CD4-positive, alpha-beta T cell (primary cell): ENCODE results near the gene BANF2. TPM values are rescaled to one million over a fixed set of nuclear protein-coding genes. Genes with fewer than 3 reads are reported as not detected.
"Not testable (repeated sequence)": the region's sequence is repeated elsewhere in the genome, so short reads cannot be mapped to it uniquely, and the experiment has no call there.

Source experiments
- ATAC-seq: fragments of 200-7000 bp; cut with Tn5 transposase; one replicate; pipeline ENCODE4 v1.10.0; 2022; ENCODE audit warnings: mild to moderate bottlenecking; ENCODE audit not compliant: poor library complexity
- CTCF ChIA-PET: fragments of 350-600 bp; sonication (Branson Sonifier 250); formaldehyde crosslinking; loops from one replicate; lab custom pipeline; 2021; ENCODE audit warnings: antibody characterized with exemption, inconsistent platforms; lab: Charles Lee
- POLR2A ChIA-PET: fragments of 350-600 bp; sonication (Branson Sonifier 250); formaldehyde crosslinking; loops from one replicate; lab custom pipeline; 2021; ENCODE audit warnings: antibody characterized with exemption, inconsistent platforms; lab: Charles Lee
- DNase-seq, 14 experiments: peaks; one replicate each; pipeline ENCODE4 v3.0.0-alpha.2; 2013 to 2020; ENCODE audit warnings: mixed read lengths in 2 of 14
- H3K27ac ChIP-seq, 2 donors: one replicate each; pipeline versions ENCODE4 v1.5.1 to v1.7.0; 2013; ENCODE audit warnings: low read length in 2 of 2, low read depth in 1 of 2, mild to moderate bottlenecking in 1 of 2
- H3K27me3 ChIP-seq, 2 experiments: 1 replicate in 1 of 2; 2 replicates in 1 of 2; pipeline versions ENCODE4 v1.6.1 to v1.7.0; 2013; ENCODE audit warnings: low read length in 2 of 2, control low read depth in 1 of 2, mild to moderate bottlenecking in 1 of 2, moderate library complexity in 1 of 2; ENCODE audit not compliant: insufficient read depth in 2 of 2, control insufficient read depth in 1 of 2
- H3K36me3 ChIP-seq: one replicate; pipeline ENCODE4 v1.6.1; 2013; ENCODE audit warnings: low read length, control low read depth; ENCODE audit not compliant: insufficient read depth
- H3K4me1 ChIP-seq: one replicate; pipeline ENCODE4 v1.6.1; 2013; ENCODE audit warnings: low read length, control low read depth; ENCODE audit not compliant: insufficient read depth
- H3K4me3 ChIP-seq: one replicate; pipeline ENCODE4 v1.5.1; 2013; ENCODE audit warnings: mild to moderate bottlenecking, low read length, moderate library complexity
- H3K9me3 ChIP-seq, 2 experiments: 1 replicate in 1 of 2; 2 replicates in 1 of 2; pipeline versions ENCODE4 v1.6.1 to v1.7.0; 2013; ENCODE audit warnings: low read length in 2 of 2, mild to moderate bottlenecking in 2 of 2, control low read depth in 1 of 2, moderate library complexity in 1 of 2; ENCODE audit not compliant: control insufficient read depth in 1 of 2, insufficient read depth in 1 of 2
- H3K27ac Mint-ChIP-seq: one replicate; pipeline ENCODE4 v1.8.0; 2020; ENCODE audit warnings: mixed read lengths
- H3K27me3 Mint-ChIP-seq: one replicate; pipeline ENCODE4 v1.8.0; 2021; ENCODE audit warnings: mixed read lengths
- H3K36me3 Mint-ChIP-seq: one replicate; pipeline ENCODE4 v1.8.0; 2021; ENCODE audit warnings: low read depth, mixed read lengths
- H3K4me1 Mint-ChIP-seq: one replicate; pipeline ENCODE4 v1.8.0; 2021; ENCODE audit warnings: low read depth, mixed read lengths
- H3K4me3 Mint-ChIP-seq: one replicate; pipeline ENCODE4 v1.8.0; 2020; ENCODE audit warnings: mild to moderate bottlenecking, mixed read lengths
- H3K9me3 Mint-ChIP-seq: one replicate; pipeline ENCODE4 v1.8.0; 2020; ENCODE audit warnings: mixed read lengths
- intact Hi-C, 2 experiments: fragments of 100-400 bp; cut with DNase I in 1 of 2; cut with micrococcal nuclease in 1 of 2; formaldehyde crosslinking; loops; one replicate each; pipeline versions ENCODE4 v1.15.1 to v1.9.0; 2023 to 2025; cut with DNase I, micrococcal nuclease
- total RNA-seq, 174 experiments: library from RNA in 2 of 174; stranded (reverse) in 2 of 174; gene quantifications; one replicate each; pipeline ENCODE4 v1.2.3 and lab custom pipeline; 2021 to 2026
- TF ChIP-seq, protein P1 (sequence below): fragments of 200-600 bp; IDR thresholded peaks from one replicate; pipeline ENCODE4 v1.8.0; 2022; ENCODE audit warnings: antibody characterized with exemption, mild to moderate bottlenecking

Gene BANF2
- total RNA-seq, 2 experiments from 2014 or later: not detected

DNA sequence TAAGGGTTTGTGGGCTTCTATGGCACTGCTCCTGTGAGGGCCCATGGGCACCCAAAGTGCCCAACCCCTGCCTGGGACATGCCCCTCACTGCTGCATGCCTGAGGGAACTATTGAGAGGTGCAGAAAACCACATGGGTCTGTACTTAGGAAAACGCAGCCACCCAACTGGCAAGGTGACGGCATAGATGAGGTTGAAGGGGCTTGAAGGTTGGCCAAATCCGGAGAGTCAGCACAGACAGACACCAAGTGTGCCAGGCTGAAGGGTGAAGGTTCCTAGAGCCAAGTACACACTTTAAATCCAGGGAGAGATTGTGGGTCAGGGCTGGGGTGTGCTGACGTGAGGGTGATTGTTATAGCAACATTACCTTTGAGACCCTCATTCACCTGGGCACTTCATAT lies 6.2 kb downstream of the BANF2 start:
- CTCF ChIA-PET: no interaction called here
- H3K4me1 ChIP-seq: no peaks in the 10 kb centered on the region

DNA sequence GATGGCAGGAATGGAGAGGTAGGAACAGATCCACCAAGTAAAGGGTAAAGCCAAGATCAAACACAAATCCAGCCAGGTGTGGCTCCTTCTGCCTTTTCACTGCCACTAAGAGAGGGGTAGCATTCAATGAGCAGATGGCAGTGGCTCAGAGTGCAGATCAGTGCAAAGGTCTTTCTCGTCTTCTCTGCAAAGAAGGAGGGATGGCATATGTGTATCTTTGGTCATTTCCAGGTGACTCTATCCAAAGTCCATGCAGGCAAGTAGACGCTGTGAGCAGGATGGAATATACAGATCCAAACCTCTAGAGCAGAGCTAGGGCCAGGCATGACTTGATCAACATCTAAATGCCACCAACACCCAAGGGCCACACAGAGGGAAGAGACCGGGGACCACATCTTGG lies 6.9 kb downstream of the BANF2 start:
- Mint-ChIP-seq H3K9me3 (no peaks in the 10 kb centered on the region), H3K27ac (no peak overlapping the region), H3K27me3 (no peaks in the 10 kb centered on the region), H3K4me1 (no peaks in the 10 kb centered on the region), H3K36me3 (no peaks in the 10 kb centered on the region), H3K4me3 (no peak overlapping the region)
- DNase-seq: no peak
- Histone ChIP-seq H3K4me3 (no peak overlapping the region), H3K27me3 (no peaks in the 10 kb centered on the region), H3K9me3 (no peaks in the 10 kb centered on the region), H3K27ac (no peak overlapping the region), H3K36me3 (no peaks in the 10 kb centered on the region), H3K4me1 (no peaks in the 10 kb centered on the region)
- intact Hi-C loops: no loop called here
- no peak for ATAC-seq
- TF ChIP-seq, protein P1, sequence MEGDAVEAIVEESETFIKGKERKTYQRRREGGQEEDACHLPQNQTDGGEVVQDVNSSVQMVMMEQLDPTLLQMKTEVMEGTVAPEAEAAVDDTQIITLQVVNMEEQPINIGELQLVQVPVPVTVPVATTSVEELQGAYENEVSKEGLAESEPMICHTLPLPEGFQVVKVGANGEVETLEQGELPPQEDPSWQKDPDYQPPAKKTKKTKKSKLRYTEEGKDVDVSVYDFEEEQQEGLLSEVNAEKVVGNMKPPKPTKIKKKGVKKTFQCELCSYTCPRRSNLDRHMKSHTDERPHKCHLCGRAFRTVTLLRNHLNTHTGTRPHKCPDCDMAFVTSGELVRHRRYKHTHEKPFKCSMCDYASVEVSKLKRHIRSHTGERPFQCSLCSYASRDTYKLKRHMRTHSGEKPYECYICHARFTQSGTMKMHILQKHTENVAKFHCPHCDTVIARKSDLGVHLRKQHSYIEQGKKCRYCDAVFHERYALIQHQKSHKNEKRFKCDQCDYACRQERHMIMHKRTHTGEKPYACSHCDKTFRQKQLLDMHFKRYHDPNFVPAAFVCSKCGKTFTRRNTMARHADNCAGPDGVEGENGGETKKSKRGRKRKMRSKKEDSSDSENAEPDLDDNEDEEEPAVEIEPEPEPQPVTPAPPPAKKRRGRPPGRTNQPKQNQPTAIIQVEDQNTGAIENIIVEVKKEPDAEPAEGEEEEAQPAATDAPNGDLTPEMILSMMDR: no peak
- CTCF ChIA-PET: no interaction called here
- POLR2A ChIA-PET: no interaction called here

More for the DNA sequence above, 6.2 kb downstream of the BANF2 start:
- no peak for DNase-seq
- no peaks in the 10 kb centered on the region for H3K27me3 ChIP-seq
- ATAC-seq: no peak
- Mint-ChIP-seq H3K4me3 (no peak overlapping the region), H3K36me3 (no peaks in the 10 kb centered on the region), H3K27me3 (no peaks in the 10 kb centered on the region), H3K9me3 (no peaks in the 10 kb centered on the region), H3K27ac (no peak overlapping the region), H3K4me1 (no peaks in the 10 kb centered on the region)
- intact Hi-C loops: no loop called here
- no peak overlapping the region for H3K27ac ChIP-seq
- H3K36me3 ChIP-seq: no peaks in the 10 kb centered on the region
- no peaks in the 10 kb centered on the region for H3K9me3 ChIP-seq
- no peak overlapping the region for H3K4me3 ChIP-seq
- TF ChIP-seq, protein P1: no peak
- POLR2A ChIA-PET: no interaction called here

DNA sequence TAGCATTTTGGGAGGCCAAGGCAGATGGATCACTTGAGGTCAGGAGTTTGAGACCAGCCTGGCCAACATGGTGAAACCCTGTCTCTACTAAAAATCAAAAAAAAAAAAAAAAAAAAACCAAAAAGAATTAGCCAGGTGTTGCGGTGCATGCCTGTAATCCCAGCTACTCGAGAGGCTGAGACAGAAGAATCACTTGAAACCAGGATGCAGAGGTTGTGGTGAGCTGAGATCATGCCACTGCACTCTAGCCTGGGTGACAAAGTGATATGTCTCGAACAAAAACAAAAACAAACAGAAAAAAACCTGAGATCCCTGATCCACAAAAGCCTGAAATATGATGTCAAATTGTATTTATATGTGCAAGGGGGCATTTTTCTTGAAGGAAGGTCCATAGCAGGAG lies 8.2 kb downstream of the BANF2 start:
- H3K27ac Mint-ChIP-seq, ATAC-seq, DNase-seq, H3K27me3 ChIP-seq, intact Hi-C loops, H3K4me1 ChIP-seq, H3K36me3 Mint-ChIP-seq, H3K36me3 ChIP-seq, H3K4me3 Mint-ChIP-seq, H3K4me1 Mint-ChIP-seq, H3K27ac ChIP-seq, H3K4me3 ChIP-seq, POLR2A ChIA-PET, H3K27me3 Mint-ChIP-seq, H3K9me3 Mint-ChIP-seq, CTCF ChIA-PET, H3K9me3 ChIP-seq: not testable (repeated sequence)

DNA sequence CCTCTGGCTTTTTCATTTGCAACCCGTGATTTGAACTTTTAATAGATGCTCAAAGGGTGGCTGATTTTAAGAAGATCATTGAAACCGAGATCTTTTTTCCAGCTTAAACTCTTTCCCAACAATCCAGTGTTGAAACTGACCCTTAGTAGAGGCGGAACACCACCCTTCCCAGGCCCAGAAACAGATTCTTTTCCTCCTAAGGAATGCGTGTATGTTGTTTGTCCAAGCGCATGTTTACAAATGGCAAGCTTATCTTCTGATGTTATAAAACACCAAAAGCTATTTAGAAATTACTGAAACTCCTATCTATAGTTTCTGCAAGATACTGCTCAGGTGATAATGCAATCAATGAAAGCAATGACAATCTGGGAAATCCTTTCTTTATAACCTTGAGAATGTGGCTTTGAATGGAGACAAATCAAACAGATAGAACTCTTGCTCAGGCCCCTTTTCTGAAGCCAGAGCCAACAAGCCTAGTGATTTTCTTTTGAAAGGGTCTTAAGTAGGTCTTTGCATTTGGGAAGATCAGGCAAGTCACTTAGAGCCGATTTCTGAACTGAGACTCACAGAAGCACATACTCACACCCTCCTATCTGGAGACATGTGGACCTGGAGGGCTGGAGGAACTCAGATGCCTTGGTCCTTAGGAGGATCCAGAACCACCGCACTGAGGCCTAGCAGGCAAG lies 9.1 kb downstream of the BANF2 start:
- no peaks in the 10 kb centered on the region for H3K9me3 Mint-ChIP-seq
- H3K4me1 Mint-ChIP-seq: no peaks in the 10 kb centered on the region
- Histone ChIP-seq H3K9me3 (no peaks in the 10 kb centered on the region), H3K36me3 (no peaks in the 10 kb centered on the region), H3K27me3 (no peaks in the 10 kb centered on the region), H3K4me3 (no peak overlapping the region), H3K27ac (no peak overlapping the region), H3K4me1 (no peaks in the 10 kb centered on the region)
- no peak overlapping the region for H3K27ac Mint-ChIP-seq
- no peak overlapping the region for H3K4me3 Mint-ChIP-seq
- no peaks in the 10 kb centered on the region for H3K27me3 Mint-ChIP-seq
- POLR2A ChIA-PET: no interaction called here
- no peaks in the 10 kb centered on the region for H3K36me3 Mint-ChIP-seq
- TF ChIP-seq, protein P1: no peak
- DNase-seq: no peak
- CTCF ChIA-PET: no interaction called here
- ATAC-seq: no peak
- intact Hi-C loops: no loop called here
